HEK293T (cell line): ENCODE data around the gene PIK3CB.

Experiments used
- ARNT ChIP-seq: fragments of 450-650 bp; IDR thresholded peaks from 2 replicates; pipeline ENCODE4 v1.6.1; 2017; ENCODE audit warnings: mild to moderate bottlenecking
- BHLHE40 ChIP-seq: fragments of 450-650 bp; IDR thresholded peaks from 2 replicates; pipeline ENCODE4 v1.6.1; 2016; ENCODE audit warnings: mild to moderate bottlenecking, moderate library complexity, borderline replicate concordance
- ELF4 ChIP-seq: fragments of 450-650 bp; IDR thresholded peaks from 2 replicates; pipeline ENCODE4 v1.6.1; 2017; ENCODE audit warnings: antibody characterized with exemption
- FOXA1 ChIP-seq: fragments of 450-650 bp; IDR thresholded peaks from 2 replicates; pipeline ENCODE4 v1.6.1; 2016; ENCODE audit warnings: mild to moderate bottlenecking
- FOXK2 ChIP-seq: fragments of 450-650 bp; IDR thresholded peaks from 2 replicates; pipeline ENCODE4 v1.6.1; 2016; ENCODE audit warnings: mild to moderate bottlenecking
- FOXM1 ChIP-seq: fragments of 450-650 bp; IDR thresholded peaks from 2 replicates; pipeline ENCODE4 v1.6.1; 2017; ENCODE audit warnings: mild to moderate bottlenecking, borderline replicate concordance
- HDGF ChIP-seq: fragments of 450-650 bp; IDR thresholded peaks from 2 replicates; pipeline ENCODE4 v1.6.1; 2017; ENCODE audit warnings: antibody characterized with exemption, borderline replicate concordance
- L3MBTL2 ChIP-seq: fragments of 450-650 bp; conservative IDR thresholded peaks from 2 replicates; pipeline ENCODE4 v1.6.1; 2016; ENCODE audit warnings: mild to moderate bottlenecking
- LEF1 ChIP-seq: fragments of 450-650 bp; IDR thresholded peaks from 2 replicates; pipeline ENCODE4 v1.6.1; 2017; ENCODE audit warnings: mild to moderate bottlenecking, borderline replicate concordance
- NFRKB ChIP-seq: fragments of 450-650 bp; IDR thresholded peaks from 2 replicates; pipeline ENCODE4 v1.6.1; 2016; ENCODE audit warnings: mild to moderate bottlenecking, moderate library complexity
- PKNOX1 ChIP-seq: fragments of 450-650 bp; IDR thresholded peaks from 2 replicates; pipeline ENCODE4 v1.6.1; 2016
- SP1 ChIP-seq: fragments of 450-650 bp; IDR thresholded peaks from 2 replicates; pipeline ENCODE4 v1.6.1; 2017
- SUZ12 ChIP-seq: fragments of 450-650 bp; IDR thresholded peaks from 2 replicates; pipeline ENCODE4 v1.6.1; 2016; ENCODE audit warnings: mild to moderate bottlenecking
- TARDBP ChIP-seq: fragments of 450-650 bp; IDR thresholded peaks from 2 replicates; pipeline ENCODE4 v1.6.1; 2016

GRCh38 chr3:138761002-138761401 is 73.7 kb downstream of the PIK3CB start:
- TF ChIP-seq SP1 (no peak), FOXM1 (no peak), FOXA1 (no peak), BHLHE40 (no peak), LEF1 (no peak), ARNT (no peak), L3MBTL2 (no peak), ELF4 (no peak), HDGF (no peak), NFRKB (no peak), PKNOX1 (no peak), SUZ12 (no peak), FOXK2 (no peak), TARDBP (no peak)
